HepG2 (cell line): Measurements from ENCODE around the gene UBR1. TPM values are rescaled to one million over a fixed set of nuclear protein-coding genes. Genes with fewer than 3 reads are reported as not detected.

Experiments used
- ELF4 ChIP-seq: sonication (generic); formaldehyde crosslinking; IDR thresholded peaks from 2 replicates; pipeline ENCODE4 v1.5.0; 2020; ENCODE audit warnings: missing genetic modification reagents, mild to moderate bottlenecking, moderate library complexity, borderline replicate concordance
- GMEB1 ChIP-seq: sonication (generic); formaldehyde crosslinking; IDR thresholded peaks from 2 replicates; pipeline ENCODE4 v1.5.1; 2020; ENCODE audit warnings: missing genetic modification reagents, mild to moderate bottlenecking, borderline replicate concordance
- MEIS2 ChIP-seq: sonication (generic); formaldehyde crosslinking; IDR thresholded peaks from 2 replicates; pipeline ENCODE4 v1.9.0; 2021; ENCODE audit warnings: mild to moderate bottlenecking, missing genetic modification reagents
- NCOA5 ChIP-seq: sonication (generic); formaldehyde crosslinking; IDR thresholded peaks from 2 replicates; pipeline ENCODE4 v1.4.0; 2020; ENCODE audit warnings: missing genetic modification reagents
- RBFOX2 ChIP-seq: fragments of 200-400 bp; formaldehyde crosslinking; IDR thresholded peaks from 2 replicates; pipeline ENCODE4 v1.6.1; 2017; ENCODE audit warnings: low read depth, mild to moderate bottlenecking, low read length
- SRSF9 ChIP-seq: fragments of 200-400 bp; formaldehyde crosslinking; IDR thresholded peaks from 2 replicates; pipeline ENCODE4 v1.6.1; 2018; ENCODE audit warnings: borderline replicate concordance, mild to moderate bottlenecking, low read depth, low read length; ENCODE audit not compliant: insufficient read depth, poor library complexity, severe bottlenecking
- ZBTB49 ChIP-seq: sonication (generic); formaldehyde crosslinking; IDR thresholded peaks from 2 replicates; pipeline ENCODE4 v1.4.0; 2020; ENCODE audit warnings: missing genetic modification reagents, borderline replicate concordance
- ZMYM3 ChIP-seq: sonication (generic); formaldehyde crosslinking; IDR thresholded peaks from 2 replicates; pipeline ENCODE4 v1.5.1; 2020; ENCODE audit warnings: mild to moderate bottlenecking, missing genetic modification reagents
- ZNF281 ChIP-seq: sonication (generic); formaldehyde crosslinking; IDR thresholded peaks from 2 replicates; pipeline ENCODE4 v1.4.0; 2020; ENCODE audit warnings: missing genetic modification reagents, borderline replicate concordance
- ZNF570 ChIP-seq: sonication (generic); formaldehyde crosslinking; IDR thresholded peaks from 2 replicates; pipeline ENCODE4 v1.4.0; 2020; ENCODE audit warnings: mild to moderate bottlenecking, missing genetic modification reagents, borderline replicate concordance
- ZNF646 ChIP-seq: sonication (generic); formaldehyde crosslinking; IDR thresholded peaks from 2 replicates; pipeline ENCODE4 v1.9.0; 2021; ENCODE audit warnings: mild to moderate bottlenecking, missing genetic modification reagents
- ZNF891 ChIP-seq: sonication (generic); formaldehyde crosslinking; IDR thresholded peaks from 2 replicates; pipeline ENCODE4 v1.5.0; 2020; ENCODE audit warnings: mild to moderate bottlenecking, missing genetic modification reagents
- polyA plus RNA-seq, 8 experiments: library from polyadenylated mRNA; depleted of rRNA in 3 of 8; stranded (reverse) in 7 of 8; unstranded in 1 of 8; fragments of >200 nt; fragmentation: Illumina TruSeq in 4 of 8; extraction: Trizol in 4 of 8; gene quantifications; 2 replicates each; pipeline versions ENCODE4 v1.2.1 to v1.2.3, GENCODE V29; 2011 to 2016; ENCODE audit warnings: low read depth in 4 of 8, missing spikeins in 1 of 8, mixed read lengths in 1 of 8; ENCODE audit not compliant: insufficient read depth in 1 of 8
- total RNA-seq, 5 experiments: library from RNA; depleted of rRNA; stranded (reverse); fragments of >200 nt; fragmentation: Illumina TruSeq; extraction: Trizol; gene quantifications; 2 replicates each; pipeline ENCODE4 v1.2.3, GENCODE V29; 2016; ENCODE audit warnings: low read depth in 1 of 5

UBR1 gene
- total and polyA plus RNA-seq, 2 of the 13 experiments (the other 11 are each of a cell fraction or from before 2014, with no cell fraction given) = 6.4 to 18.0 TPM

- peak; percentile 87 for TF ChIP-seq GMEB1 (CRISPR knock-in tag)
- TF ChIP-seq SRSF9 = no peak
- peak; percentile 83 for TF ChIP-seq RBFOX2
- TF ChIP-seq ZNF891 = no peak; the same call in 1 of the 2 replicates
- TF ChIP-seq ZBTB49 (CRISPR knock-in tag) = no peak
- TF ChIP-seq ZNF646 (CRISPR knock-in tag) = no peak
- TF ChIP-seq ELF4 (CRISPR knock-in tag) = no peak
- TF ChIP-seq ZNF281 (CRISPR knock-in tag) = peak; percentile 50; the same call in 1 of the 2 replicates
- no peak for TF ChIP-seq NCOA5 (CRISPR knock-in tag)
- no peak for TF ChIP-seq ZMYM3 (CRISPR knock-in tag)
- TF ChIP-seq MEIS2 (CRISPR knock-in tag) = 0 out of 2 replicates have a peak, but pooled peaks have one; percentile 24
- TF ChIP-seq ZNF570 = no peak
These were observed 185.1 kb downstream of the UBR1 start, which contains the start of gene TTBK2 (continued) for GRCh38 chr15:42920519-42921341.
